Adipocyte (in vitro differentiated cells): ENCODE results near the gene ZSCAN5B.
A peak's percentile ranks its signal among the peaks of the same experiment; 100 is the strongest.

Experiments used
- DNase-seq: peaks from one replicate; pipeline ENCODE4 v3.0.0-alpha.2; 2015; ENCODE audit warnings: low read depth
- H3K27me3 ChIP-seq: replicated peaks from 2 replicates; pipeline ENCODE4 v1.7.0; 2013; ENCODE audit warnings: mild to moderate bottlenecking, low read length, moderate library complexity; ENCODE audit not compliant: control insufficient read depth, insufficient read depth
- H3K36me3 ChIP-seq: 2 replicates; pipeline ENCODE4 v1.7.0; 2013; ENCODE audit warnings: low read length, mild to moderate bottlenecking, moderate library complexity; ENCODE audit not compliant: control insufficient read depth, insufficient read depth, severe bottlenecking
- H3K4me1 ChIP-seq: 2 replicates; pipeline ENCODE4 v1.7.0; 2013; ENCODE audit warnings: mild to moderate bottlenecking, low read length, moderate library complexity; ENCODE audit not compliant: control insufficient read depth, insufficient read depth
- H3K4me3 ChIP-seq: 2 replicates; pipeline ENCODE4 v1.7.0; 2013; ENCODE audit warnings: mild to moderate bottlenecking, low read length, moderate library complexity
- H3K9ac ChIP-seq: 2 replicates; pipeline ENCODE4 v1.7.0; 2013; ENCODE audit warnings: mild to moderate bottlenecking, low read length, moderate library complexity
- H3K9me3 ChIP-seq: 2 replicates; pipeline ENCODE4 v1.7.0; 2013; ENCODE audit warnings: mild to moderate bottlenecking, low read length, moderate library complexity; ENCODE audit not compliant: control insufficient read depth

Gene ZSCAN5B

DNA sequence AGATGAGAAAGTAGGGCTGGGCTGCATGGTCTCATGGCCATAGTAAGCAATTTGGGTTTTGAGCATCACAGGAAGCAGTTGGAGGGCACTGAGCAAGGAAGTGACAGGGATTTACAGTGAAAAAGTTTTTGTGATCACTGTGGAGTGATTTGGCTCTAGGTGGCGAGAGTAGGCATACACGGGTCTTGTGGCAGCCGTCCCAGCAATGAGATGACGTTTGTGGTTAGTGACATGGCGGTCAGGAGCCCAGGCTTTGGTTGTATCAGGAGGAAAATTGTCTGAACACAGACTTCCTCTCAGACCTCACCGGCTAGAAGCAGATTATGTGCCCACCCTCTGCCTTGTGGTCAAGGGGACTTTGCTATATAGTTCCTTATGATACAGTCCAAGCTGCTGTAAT, 53.2 kb downstream of the ZSCAN5B start:
- Histone ChIP-seq H3K9ac (no peak overlapping the region), H3K27me3 (no peaks in the 10 kb centered on the region), H3K4me1 (peaks cover 19% of the 10 kb centered on the region), H3K36me3 (no peaks in the 10 kb centered on the region), H3K4me3 (no peak overlapping the region), H3K9me3 (no peaks in the 10 kb centered on the region)
- DNase-seq: no peak

DNA sequence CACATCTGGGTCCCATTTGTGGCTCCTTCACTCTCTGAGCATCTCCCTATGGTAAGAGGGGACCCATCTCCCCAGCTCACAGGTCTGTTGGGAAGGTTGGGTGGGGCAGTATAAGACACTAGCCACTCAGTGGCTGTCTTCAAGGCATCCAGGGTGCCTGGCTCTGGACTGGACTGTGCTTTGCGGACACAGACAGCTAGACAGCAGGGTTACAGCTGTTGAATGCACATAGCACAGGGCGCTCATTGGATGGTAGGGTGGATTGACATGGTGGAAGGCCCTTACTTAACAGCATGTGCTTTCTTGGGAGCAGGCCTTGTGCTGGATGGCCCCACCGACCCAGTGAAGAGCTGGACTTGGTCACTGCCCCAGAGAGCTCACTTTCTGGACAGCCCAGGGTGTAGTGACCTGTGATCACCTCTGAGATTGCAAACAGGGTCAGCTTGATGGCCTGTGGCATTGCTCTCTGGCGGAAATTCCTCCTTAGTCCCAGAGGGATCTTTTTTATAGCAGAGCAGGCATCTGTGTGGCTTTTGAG, 54.6 kb downstream of the ZSCAN5B start:
- no peaks in the 10 kb centered on the region for H3K9me3 ChIP-seq
- peaks cover 19% of the 10 kb centered on the region for H3K4me1 ChIP-seq
- H3K4me3 ChIP-seq: no peak overlapping the region
- H3K36me3 ChIP-seq: no peaks in the 10 kb centered on the region
- no peaks in the 10 kb centered on the region for H3K27me3 ChIP-seq
- H3K9ac ChIP-seq: no peak overlapping the region
- DNase-seq: no peak

DNA sequence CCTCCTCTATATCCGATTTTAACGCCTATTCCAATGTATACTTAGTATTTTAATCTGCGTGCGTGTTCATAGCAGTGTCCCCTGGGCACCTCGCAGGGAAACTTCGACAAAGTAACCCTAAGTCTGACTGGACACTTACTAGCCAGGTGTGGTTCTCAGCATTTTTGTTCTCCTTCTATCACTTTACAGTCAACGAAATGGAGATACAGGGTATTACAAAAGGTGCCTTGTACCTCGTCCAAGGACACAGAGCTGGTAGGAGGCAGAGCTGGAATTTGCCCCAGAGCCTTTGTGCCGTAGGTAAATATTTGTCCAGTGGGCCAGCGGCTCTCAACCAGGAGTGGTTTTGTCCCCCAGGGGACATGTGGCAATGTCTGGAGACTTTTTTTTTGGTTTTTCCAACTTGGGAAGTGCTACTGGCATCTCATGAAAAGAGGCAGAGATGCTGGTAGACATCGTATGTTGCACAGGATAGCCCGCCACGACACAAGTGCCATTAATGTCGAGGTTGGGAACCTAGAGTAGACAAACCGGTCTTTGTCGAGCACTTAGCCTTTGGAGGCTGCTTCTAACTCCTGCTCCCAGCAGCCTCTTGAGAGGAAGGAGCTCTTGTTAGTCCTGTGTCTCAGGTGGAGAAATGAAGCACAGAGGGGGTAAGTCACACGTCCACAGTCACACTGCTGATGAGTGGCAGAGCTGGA, 55.3 kb downstream of the ZSCAN5B start:
- no peaks in the 10 kb centered on the region for H3K9me3 ChIP-seq
- peak overlapping the region; percentile 62 for H3K9ac ChIP-seq
- no peaks in the 10 kb centered on the region for H3K36me3 ChIP-seq
- peak overlapping the region; percentile 81 for H3K4me3 ChIP-seq
- DNase-seq: no peak
- peaks cover 19% of the 10 kb centered on the region for H3K4me1 ChIP-seq
- no peaks in the 10 kb centered on the region for H3K27me3 ChIP-seq

DNA sequence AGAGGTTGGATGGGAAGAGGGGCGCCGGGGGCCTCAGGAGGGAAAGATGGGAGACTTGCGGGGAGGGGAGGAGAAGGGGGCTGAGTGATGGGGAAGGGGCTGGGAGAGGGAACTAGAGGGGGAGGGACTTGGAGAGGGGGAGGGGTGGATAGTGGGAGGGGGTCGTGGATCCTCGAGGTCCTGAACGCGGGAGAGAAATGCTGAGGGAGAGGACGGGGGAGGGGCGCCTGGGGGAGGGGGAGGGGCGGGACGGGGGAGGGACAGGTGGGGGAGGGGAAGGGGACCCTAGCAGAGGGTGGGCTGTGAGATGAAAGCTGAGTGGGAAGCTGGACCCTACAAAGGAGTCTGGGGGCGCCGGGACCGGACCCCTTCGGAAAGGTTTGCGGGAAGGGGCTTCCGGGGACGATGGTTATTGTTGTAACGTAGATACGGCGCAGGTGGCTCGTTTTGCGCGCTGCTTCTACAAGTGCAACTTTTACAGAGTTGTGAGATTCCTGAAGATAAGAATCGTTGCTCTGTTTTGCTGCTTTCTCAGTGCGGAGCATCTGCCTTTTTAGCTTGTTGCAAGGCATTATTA, 56.1 kb downstream of the ZSCAN5B start:
- H3K36me3 ChIP-seq: no peaks in the 10 kb centered on the region
- peak overlapping the region; percentile 81 for H3K4me3 ChIP-seq
- H3K9ac ChIP-seq: peak overlapping the region; percentile 81
- H3K4me1 ChIP-seq: peaks cover 19% of the 10 kb centered on the region
- H3K9me3 ChIP-seq: no peaks in the 10 kb centered on the region
- no peaks in the 10 kb centered on the region for H3K27me3 ChIP-seq
- DNase-seq: peak; percentile 47

DNA sequence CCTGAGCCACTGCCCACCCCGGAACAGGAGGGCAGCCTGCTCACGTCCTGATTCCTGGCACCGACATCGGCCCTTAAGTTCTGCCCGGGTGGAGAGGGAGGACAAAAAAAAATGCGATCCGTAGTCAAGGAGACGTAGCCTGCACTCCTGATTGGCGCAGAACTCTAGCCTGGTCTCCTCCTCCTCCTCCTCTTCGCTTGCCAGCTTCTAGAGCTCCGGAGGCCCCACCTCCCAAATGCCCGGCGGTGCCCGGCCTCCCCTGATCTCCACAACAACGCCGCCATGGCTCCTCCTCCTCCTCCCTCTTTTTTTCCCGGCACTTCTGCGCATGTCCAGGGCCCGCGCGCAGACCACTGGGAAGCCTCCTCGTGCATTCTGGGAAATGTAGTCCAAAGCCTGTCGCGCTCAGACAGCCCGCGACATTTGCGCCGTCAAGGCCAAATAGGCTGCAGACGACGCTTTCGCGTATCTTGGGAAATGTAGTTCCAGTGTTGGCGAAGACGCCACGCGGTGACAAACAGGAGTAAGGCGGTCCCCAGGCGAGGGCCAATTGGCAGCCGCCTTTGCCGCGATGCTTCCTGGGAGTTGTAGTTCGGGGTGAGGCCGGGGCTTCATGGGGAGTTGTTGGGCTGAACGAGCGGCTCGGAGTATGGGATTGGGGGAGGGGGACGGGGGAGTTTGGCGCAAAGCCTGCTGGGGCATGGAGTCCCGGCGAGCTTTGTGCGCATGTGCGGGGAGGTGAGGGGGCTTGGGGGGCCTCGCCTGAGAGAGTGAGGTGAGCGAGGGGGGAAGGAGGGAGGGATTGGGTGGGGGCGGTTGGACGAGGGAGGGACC, 56.8 kb downstream of the ZSCAN5B start, which contains the start of gene ZNF444:
TSS of gene ZNF444 (plus strand) at position 705 of the 834 bp plus-strand sequence. CDS start 5,625 bp downstream, outside the sequence.
- no peaks in the 10 kb centered on the region for H3K36me3 ChIP-seq
- H3K9me3 ChIP-seq: no peaks in the 10 kb centered on the region
- peak; percentile 100 for DNase-seq
- H3K4me1 ChIP-seq: peaks cover 19% of the 10 kb centered on the region
- peak within 1 kb of the TSS; percentile 82 for H3K9ac ChIP-seq
- H3K4me3 ChIP-seq: peak within 1 kb of the TSS; percentile 81
- H3K27me3 ChIP-seq: no peaks in the 10 kb centered on the region

DNA sequence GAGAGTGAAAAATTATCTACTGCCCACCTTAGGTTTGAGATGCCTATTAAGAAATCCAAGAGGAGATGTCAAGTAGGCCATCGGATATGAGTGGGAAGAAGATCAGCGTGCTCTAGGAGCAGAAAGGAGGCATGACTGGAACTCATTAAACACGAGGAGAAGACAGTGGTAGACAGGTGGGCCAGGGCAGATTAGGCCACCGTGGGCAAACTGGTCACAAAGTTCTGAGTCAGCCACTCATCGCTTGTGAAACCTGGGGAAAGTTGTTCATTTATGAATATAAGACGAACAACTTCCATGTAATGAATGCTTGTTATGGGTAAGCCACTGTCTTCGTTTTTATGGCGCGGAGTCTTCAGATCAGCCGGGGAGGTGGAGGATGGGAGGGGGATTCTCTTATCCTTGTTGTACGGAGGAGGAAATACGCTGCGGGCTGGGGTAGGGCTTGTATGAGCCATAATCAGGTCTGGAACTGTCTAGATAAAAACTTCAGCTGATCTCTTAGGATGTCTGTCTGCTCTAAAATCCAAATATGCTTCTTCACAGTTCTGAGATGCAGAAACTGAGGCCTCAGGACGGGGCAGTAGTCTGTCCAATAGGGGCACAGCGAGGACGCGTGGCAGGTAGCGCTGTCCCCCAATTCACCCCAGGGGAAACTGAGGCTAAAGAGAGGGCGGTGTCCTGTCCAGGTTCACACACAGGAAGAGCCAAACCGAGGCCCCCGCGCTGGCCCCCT, 57.6 kb downstream of the ZSCAN5B start:
- peaks cover 19% of the 10 kb centered on the region for H3K4me1 ChIP-seq
- no peaks in the 10 kb centered on the region for H3K36me3 ChIP-seq
- H3K4me3 ChIP-seq: peak overlapping the region; percentile 81
- no peak for DNase-seq
- H3K9me3 ChIP-seq: no peaks in the 10 kb centered on the region
- no peaks in the 10 kb centered on the region for H3K27me3 ChIP-seq
- peak overlapping the region; percentile 82 for H3K9ac ChIP-seq
